Measurements from ENCODE around the gene STKLD1. TPM values are rescaled to one million over a fixed set of nuclear protein-coding genes. Genes with fewer than 3 reads are reported as not detected.

The STKLD1 gene
- total and polyA plus RNA-seq, 8 donors = 0.82 to 6.1 (median 3.4) TPM

GRCh38 chr9:133441571-133441970, 65.4 kb downstream of the STKLD1 start:
- DNase-seq = no peak

GRCh38 chr9:133443248-133443647, 67.1 kb downstream of the STKLD1 start:
- no peak for DNase-seq

More at GRCh38 chr9:133441571-133441970, 65.4 kb downstream of the STKLD1 start:
- Histone ChIP-seq H3K36me3 (no peaks in the 10 kb centered on the region), H3K27ac (no peak overlapping the region), H3K4me1 (no peaks in the 10 kb centered on the region), H3K27me3 (no peaks in the 10 kb centered on the region), H3K4me3 (no peak overlapping the region), H3K9me3 (no peaks in the 10 kb centered on the region)
- no peak for TF ChIP-seq CTCF (IDR thresholded peaks at IDR 0.05)
- no peak for ATAC-seq
- intact Hi-C loops (cut with DNase I) = no loop called here

GRCh38 chr9:133443982-133444381, 67.8 kb downstream of the STKLD1 start:
- H3K27ac ChIP-seq = no peak overlapping the region
- DNase-seq (no peak), ATAC-seq (peak; percentile 73)
- TF ChIP-seq CTCF (IDR thresholded peaks at IDR 0.05) = no peak
- intact Hi-C loops (cut with DNase I) = no loop called here
- no peak overlapping the region for H3K4me3 ChIP-seq
- no peaks in the 10 kb centered on the region for H3K4me1 ChIP-seq
- no peaks in the 10 kb centered on the region for H3K9me3 ChIP-seq
- H3K27me3 ChIP-seq = no peaks in the 10 kb centered on the region
- no peaks in the 10 kb centered on the region for H3K36me3 ChIP-seq

More at GRCh38 chr9:133443248-133443647, 67.1 kb downstream of the STKLD1 start:
- no peaks in the 10 kb centered on the region for H3K4me1 ChIP-seq
- H3K36me3 ChIP-seq = no peaks in the 10 kb centered on the region
- H3K27me3 ChIP-seq = no peaks in the 10 kb centered on the region
- no peak for TF ChIP-seq CTCF (IDR thresholded peaks at IDR 0.05)
- no peak for ATAC-seq
- no peak overlapping the region for H3K4me3 ChIP-seq
- intact Hi-C loops (cut with DNase I) = no loop called here
- H3K27ac ChIP-seq = no peak overlapping the region
- no peaks in the 10 kb centered on the region for H3K9me3 ChIP-seq

GRCh38 chr9:133445293-133445969, 69.3 kb downstream of the STKLD1 start:
- Histone ChIP-seq H3K27me3 (no peaks in the 10 kb centered on the region), H3K27ac (no peak overlapping the region), H3K4me1 (no peaks in the 10 kb centered on the region), H3K4me3 (no peak overlapping the region), H3K9me3 (no peaks in the 10 kb centered on the region), H3K36me3 (no peaks in the 10 kb centered on the region)
- no peak for DNase-seq
- no peak for ATAC-seq
- no peak for TF ChIP-seq CTCF (IDR thresholded peaks at IDR 0.05)
- intact Hi-C loops (cut with DNase I) = no loop called here

- no peaks in the 10 kb centered on the region for H3K27me3 ChIP-seq
- ATAC-seq (no peak), DNase-seq (no peak)
- no peaks in the 10 kb centered on the region for H3K9me3 ChIP-seq
- H3K36me3 ChIP-seq = no peaks in the 10 kb centered on the region
- no peak overlapping the region for H3K4me3 ChIP-seq
- TF ChIP-seq CTCF (IDR thresholded peaks at IDR 0.05) = no peak
- intact Hi-C loops (cut with DNase I) = no loop called here
- no peak overlapping the region for H3K27ac ChIP-seq
- no peaks in the 10 kb centered on the region for H3K4me1 ChIP-seq
These were observed 72.4 kb downstream of the STKLD1 start for GRCh38 chr9:133448487-133448972.
